ENCODE results near the gene EXD3. TPM values are rescaled to one million over a fixed set of nuclear protein-coding genes. Genes with fewer than 3 reads are reported as not detected.

The EXD3 gene
- total and polyA plus RNA-seq, 4 donors: 8.6 to 30.5 (median 19.5) TPM

DNA sequence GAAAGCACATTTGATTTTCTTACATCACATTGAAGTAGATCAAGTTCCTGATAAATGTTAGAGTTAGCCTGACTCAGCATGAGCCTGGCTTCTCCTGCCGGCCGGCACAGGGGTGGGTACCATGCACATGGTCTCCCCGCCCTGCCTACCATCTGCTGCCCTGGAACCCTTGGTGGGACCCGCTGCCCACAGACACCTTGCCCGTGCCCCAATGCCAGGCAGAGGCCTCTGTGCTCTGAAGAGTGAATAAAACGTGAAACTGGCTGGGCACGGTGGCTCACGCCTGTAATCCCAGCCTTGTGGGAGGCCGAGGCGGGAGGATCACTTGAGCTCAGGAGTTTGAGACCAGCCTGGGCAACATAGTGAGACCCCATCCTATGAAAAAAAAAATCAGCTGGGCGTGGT, 17.3 kb downstream of the EXD3 start:
- DNase-seq: no peak
- peaks cover 0 to 2% (median 0%) of the 10 kb centered on the region in 4 donors for H3K36me3 ChIP-seq (ENCODE audit: control insufficient read depth in 4 of 4, insufficient read depth in 4 of 4, low read length in 4 of 4)
- 80 to 88% methylated on average over 11 of the region's 11 CpGs for WGBS, 2 donors
- no peak overlapping the region for H3K4me3 ChIP-seq
- no peak for ATAC-seq (ENCODE audit: insufficient read depth, low FRiP score)
- peaks cover 0 to 12% (median 0%) of the 10 kb centered on the region in 5 donors for H3K4me1 ChIP-seq (ENCODE audit: control insufficient read depth in 5 of 5, insufficient read depth in 5 of 5, low read length in 5 of 5)
- no peaks in the 10 kb centered on the region for H3K9me3 ChIP-seq (ENCODE audit: control insufficient read depth in 4 of 4, insufficient read depth in 3 of 4, low read length in 3 of 4)
- no peaks in the 10 kb centered on the region for H3K27me3 ChIP-seq (ENCODE audit: control insufficient read depth in 3 of 3, insufficient read depth in 3 of 3, low read length in 2 of 3)
- TF ChIP-seq CTCF (IDR thresholded peaks at IDR 0.05; ENCODE audit: control extremely low read depth, extremely low read depth): no peak
- no peak overlapping the region for H3K9ac ChIP-seq (ENCODE audit: insufficient read depth in 1 of 2, low read length in 2 of 2)
- H3K27ac ChIP-seq (ENCODE audit: low read depth in 1 of 2, low read length in 1 of 2): no peak overlapping the region

- peaks cover 0 to 2% (median 0%) of the 10 kb centered on the region in 4 donors for H3K36me3 ChIP-seq (ENCODE audit: control insufficient read depth in 4 of 4, insufficient read depth in 4 of 4, low read length in 4 of 4)
- H3K9ac ChIP-seq (ENCODE audit: insufficient read depth in 1 of 2, low read length in 2 of 2): no peak overlapping the region
- H3K9me3 ChIP-seq (ENCODE audit: control insufficient read depth in 4 of 4, insufficient read depth in 3 of 4, low read length in 3 of 4): no peaks in the 10 kb centered on the region
- no peak for ATAC-seq (ENCODE audit: insufficient read depth, low FRiP score)
- no peak overlapping the region for H3K27ac ChIP-seq (ENCODE audit: low read depth in 1 of 2, low read length in 1 of 2)
- H3K4me1 ChIP-seq (ENCODE audit: control insufficient read depth in 5 of 5, insufficient read depth in 5 of 5, low read length in 5 of 5): peaks cover 0 to 9% (median 0%) of the 10 kb centered on the region in 5 donors
- H3K4me3 ChIP-seq: no peak overlapping the region
- 94 to 97% methylated on average over 23 to 24 of the region's 24 CpGs for WGBS, 2 donors
- no peak for DNase-seq
- no peaks in the 10 kb centered on the region for H3K27me3 ChIP-seq (ENCODE audit: control insufficient read depth in 3 of 3, insufficient read depth in 3 of 3, low read length in 2 of 3)
- TF ChIP-seq CTCF (IDR thresholded peaks at IDR 0.05; ENCODE audit: control extremely low read depth, extremely low read depth): no peak
Measured at GRCh38 chr9:137404961-137405567, 17.9 kb downstream of the EXD3 start.

GRCh38 chr9:137403269-137403668, 19.7 kb downstream of the EXD3 start:
- no peaks in the 10 kb centered on the region for H3K27me3 ChIP-seq (ENCODE audit: control insufficient read depth in 3 of 3, insufficient read depth in 3 of 3, low read length in 2 of 3)
- peaks cover 0 to 9% (median 0%) of the 10 kb centered on the region in 5 donors for H3K4me1 ChIP-seq (ENCODE audit: control insufficient read depth in 5 of 5, insufficient read depth in 5 of 5, low read length in 5 of 5)
- DNase-seq (no peak), ATAC-seq (ENCODE audit: insufficient read depth, low FRiP score) (no peak)
- no peak overlapping the region for H3K4me3 ChIP-seq
- 97 to 98% methylated on average over 12 to 15 of the region's 15 CpGs for WGBS, 2 donors
- H3K9me3 ChIP-seq (ENCODE audit: control insufficient read depth in 4 of 4, insufficient read depth in 3 of 4, low read length in 3 of 4): no peaks in the 10 kb centered on the region
- TF ChIP-seq CTCF (IDR thresholded peaks at IDR 0.05; ENCODE audit: control extremely low read depth, extremely low read depth): no peak
- no peak overlapping the region for H3K27ac ChIP-seq (ENCODE audit: low read depth in 1 of 2, low read length in 1 of 2)
- no peaks in the 10 kb centered on the region for H3K36me3 ChIP-seq (ENCODE audit: control insufficient read depth in 4 of 4, insufficient read depth in 4 of 4, low read length in 4 of 4)
- no peak overlapping the region for H3K9ac ChIP-seq (ENCODE audit: insufficient read depth in 1 of 2, low read length in 2 of 2)

DNA sequence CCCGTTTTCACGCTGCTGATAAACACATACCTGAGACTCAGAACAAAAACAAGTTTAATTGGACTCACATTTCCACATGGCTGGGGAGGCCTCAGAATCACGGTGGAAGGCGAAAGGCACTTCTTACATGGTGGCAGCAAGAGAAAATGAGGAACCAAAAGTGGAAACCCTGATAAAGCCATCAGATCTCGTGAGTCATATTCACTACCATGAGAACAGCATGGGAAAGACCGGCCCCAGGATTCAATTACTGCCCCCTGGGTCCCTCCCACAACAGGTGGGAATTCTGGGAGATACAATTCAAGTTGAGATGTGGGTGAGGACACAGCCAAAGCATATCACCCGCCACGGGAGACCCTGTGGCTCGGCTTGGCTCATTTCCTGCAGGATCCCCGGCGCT, 20.2 kb downstream of the EXD3 start:
- peaks cover 0 to 4% (median 0%) of the 10 kb centered on the region in 4 donors for H3K36me3 ChIP-seq (ENCODE audit: control insufficient read depth in 4 of 4, insufficient read depth in 4 of 4, low read length in 4 of 4)
- H3K4me3 ChIP-seq: no peak overlapping the region
- no peak for DNase-seq
- no peak for ATAC-seq (ENCODE audit: insufficient read depth, low FRiP score)
- H3K9ac ChIP-seq (ENCODE audit: insufficient read depth in 1 of 2, low read length in 2 of 2): no peak overlapping the region
- no peak for TF ChIP-seq CTCF (IDR thresholded peaks at IDR 0.05; ENCODE audit: control extremely low read depth, extremely low read depth)
- no peak overlapping the region for H3K27ac ChIP-seq (ENCODE audit: low read depth in 1 of 2, low read length in 1 of 2)
- H3K9me3 ChIP-seq (ENCODE audit: control insufficient read depth in 4 of 4, insufficient read depth in 3 of 4, low read length in 3 of 4): peaks cover 0 to under 1% (median 0%) of the 10 kb centered on the region in 4 donors
- WGBS, 2 donors: 88 to 90% methylated on average over 11 of the region's 11 CpGs
- peaks cover 0 to 7% (median 0%) of the 10 kb centered on the region in 5 donors for H3K4me1 ChIP-seq (ENCODE audit: control insufficient read depth in 5 of 5, insufficient read depth in 5 of 5, low read length in 5 of 5)
- no peaks in the 10 kb centered on the region for H3K27me3 ChIP-seq (ENCODE audit: control insufficient read depth in 3 of 3, insufficient read depth in 3 of 3, low read length in 2 of 3)

All from lung (tissue), 12 donors.